Activated CD4-positive, alpha-beta T cell treated with anti-CD3 and anti-CD28 coated beads for 24 hours (primary cell): ENCODE results near the gene FTCDNL1.

Experiments
- DNase-seq, 2 donors: peaks; one replicate each; pipeline ENCODE4 v3.0.0-alpha.2; 2020; ENCODE audit warnings: low read depth in 2 of 2

FTCDNL1 gene

DNA sequence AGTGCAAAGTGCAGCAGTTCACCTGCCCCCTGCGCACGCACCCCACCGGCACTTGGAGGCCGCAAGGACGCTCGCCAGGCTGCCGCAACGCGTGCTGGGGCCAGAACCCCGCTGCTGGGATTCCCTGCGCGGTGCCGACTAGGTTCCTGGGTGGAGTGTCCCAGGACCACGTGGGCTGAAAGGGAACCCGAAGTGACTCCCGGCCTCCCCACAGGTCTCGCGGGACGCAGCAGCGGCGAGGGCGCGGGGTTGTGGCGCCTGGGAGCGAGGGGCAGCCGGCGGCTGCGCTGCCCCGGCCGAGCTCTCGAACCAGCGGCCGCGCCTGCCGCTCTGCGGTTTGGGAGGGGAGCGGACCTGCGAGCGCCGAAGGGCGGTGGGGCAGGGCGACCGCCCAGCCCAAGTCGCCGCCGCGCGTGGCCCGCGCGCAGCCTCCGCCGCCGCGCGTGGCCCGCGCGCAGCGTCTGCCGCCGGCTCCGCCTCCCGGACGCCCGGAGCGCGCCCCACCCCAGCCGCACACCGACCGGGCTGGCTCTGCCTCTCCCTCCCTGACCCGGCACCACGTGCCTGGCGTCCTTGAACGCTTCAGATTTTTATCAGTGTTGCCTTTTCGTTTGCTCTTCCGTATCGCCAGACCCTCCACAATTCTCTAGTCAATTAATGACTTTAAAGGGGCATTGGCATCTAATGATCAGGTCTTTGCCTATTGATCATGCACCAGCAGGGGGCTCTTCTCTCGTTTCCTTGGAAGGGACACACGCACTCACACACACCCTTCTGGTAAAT is at the start of gene FTCDNL1:
Gene FTCDNL1 (minus strand): TSS at position 475 of the 783 bp plus-strand sequence. CDS start 2,230 bp downstream, outside the sequence.
- peak; percentile 53 to 55 for DNase-seq

- DNase-seq = no peak
These were observed 45.6 kb upstream of the FTCDNL1 start for GRCh38 chr2:199896617-199897016.

- DNase-seq = no peak
These were observed 44.4 kb upstream of the FTCDNL1 start for GRCh38 chr2:199895406-199895805.

DNA sequence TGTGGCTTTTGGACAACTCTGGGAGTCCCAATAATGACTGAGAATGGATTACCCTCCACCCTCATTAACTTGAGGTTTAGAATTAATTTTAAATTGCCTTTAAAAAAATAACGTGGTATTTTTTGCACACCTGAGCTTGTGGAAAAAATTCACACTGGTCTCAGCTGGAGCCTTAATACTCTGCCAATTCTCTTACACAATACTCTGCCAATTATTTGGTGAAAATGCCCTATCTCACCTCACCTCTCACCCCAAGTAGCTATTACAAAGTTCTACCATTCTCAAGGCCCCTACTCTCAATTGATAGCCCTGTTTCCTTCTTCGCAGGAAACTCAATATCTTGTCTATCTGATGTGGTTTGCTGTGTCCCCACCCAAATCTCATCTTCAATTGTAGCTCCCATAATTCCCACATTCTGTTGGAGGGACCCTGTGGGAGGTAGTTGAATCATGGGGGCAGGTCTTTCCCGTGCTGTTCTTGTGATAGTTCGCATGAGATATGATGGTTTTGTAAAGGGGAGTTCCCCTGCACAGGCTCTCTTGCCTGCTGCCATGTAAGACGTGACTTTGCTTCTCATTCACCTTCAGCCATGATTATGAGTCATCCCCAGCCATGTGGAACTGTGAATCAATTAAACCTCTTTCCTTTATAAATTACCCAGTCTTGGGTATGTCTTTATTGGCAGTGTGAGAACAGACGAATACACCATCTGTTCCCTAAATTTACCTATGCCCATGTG is 32.7 kb upstream of the FTCDNL1 start:
- DNase-seq = no peak

GRCh38 chr2:199882667-199883066 is 31.7 kb upstream of the FTCDNL1 start:
- DNase-seq = no peak

DNA sequence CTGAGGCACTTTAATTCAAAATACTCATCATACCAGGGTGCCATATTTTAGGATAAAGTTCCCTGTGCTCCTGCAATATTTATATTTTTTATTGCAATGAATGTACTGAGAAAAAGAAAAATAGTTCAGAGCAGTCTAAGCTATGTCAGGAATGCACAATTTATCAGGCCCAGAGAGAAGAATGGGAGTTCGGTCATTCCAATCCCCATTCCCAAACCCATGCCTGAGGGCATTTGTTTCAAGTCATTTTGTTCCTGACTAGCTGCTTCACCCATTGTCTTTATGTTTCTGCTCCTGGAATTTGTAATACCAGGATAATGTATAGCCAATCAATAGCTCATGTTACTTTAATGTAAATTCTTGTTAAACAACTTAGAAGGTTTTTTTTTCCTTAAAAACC is 24.4 kb upstream of the FTCDNL1 start:
- DNase-seq = no peak

GRCh38 chr2:199874209-199874608 is 23.2 kb upstream of the FTCDNL1 start:
- DNase-seq = no peak

DNA sequence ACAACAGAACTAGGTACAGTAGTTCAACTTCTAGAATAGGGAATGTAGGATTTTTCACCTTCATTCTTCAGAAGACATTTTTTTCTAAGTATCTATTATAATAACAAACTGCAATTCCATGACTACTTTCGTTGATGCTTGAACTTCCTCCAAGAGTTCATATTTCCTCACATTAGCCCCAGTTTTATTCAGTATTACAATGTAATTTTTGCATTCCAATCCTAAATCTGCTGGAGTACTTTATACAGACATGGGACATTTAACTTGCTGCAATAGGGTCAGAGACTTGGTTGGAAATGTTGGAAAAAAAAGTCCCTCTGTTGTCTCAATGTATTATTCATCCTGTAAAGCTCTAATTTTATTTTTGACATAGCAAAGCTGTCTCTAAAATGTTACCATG is 19.6 kb upstream of the FTCDNL1 start:
- DNase-seq = no peak

DNA sequence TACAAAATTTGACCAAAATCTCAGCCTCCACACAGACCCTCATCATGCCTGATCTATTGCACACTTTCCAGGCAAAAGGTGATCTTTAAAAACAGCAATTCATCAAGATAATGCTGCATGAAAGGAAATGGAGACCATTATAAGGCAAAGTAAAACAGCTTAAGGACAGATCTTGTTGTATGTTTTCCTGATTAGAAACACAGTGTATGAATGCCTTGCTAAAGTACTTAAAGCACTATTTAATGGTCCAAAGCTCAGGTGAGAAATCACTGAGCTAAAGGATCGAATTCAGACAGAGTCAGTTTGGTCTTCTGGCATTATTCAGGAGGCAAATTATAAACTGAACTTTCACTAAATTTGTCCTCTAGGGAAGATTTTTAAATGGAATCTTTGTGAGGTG is 18.7 kb upstream of the FTCDNL1 start:
- no peak for DNase-seq

- no peak for DNase-seq
These were observed 18.2 kb upstream of the FTCDNL1 start for GRCh38 chr2:199869227-199869541.

- DNase-seq = no peak
These were observed 17.6 kb upstream of the FTCDNL1 start for GRCh38 chr2:199868431-199869226.

- DNase-seq = no peak
These were observed 14.9 kb upstream of the FTCDNL1 start for GRCh38 chr2:199865905-199866304.

DNA sequence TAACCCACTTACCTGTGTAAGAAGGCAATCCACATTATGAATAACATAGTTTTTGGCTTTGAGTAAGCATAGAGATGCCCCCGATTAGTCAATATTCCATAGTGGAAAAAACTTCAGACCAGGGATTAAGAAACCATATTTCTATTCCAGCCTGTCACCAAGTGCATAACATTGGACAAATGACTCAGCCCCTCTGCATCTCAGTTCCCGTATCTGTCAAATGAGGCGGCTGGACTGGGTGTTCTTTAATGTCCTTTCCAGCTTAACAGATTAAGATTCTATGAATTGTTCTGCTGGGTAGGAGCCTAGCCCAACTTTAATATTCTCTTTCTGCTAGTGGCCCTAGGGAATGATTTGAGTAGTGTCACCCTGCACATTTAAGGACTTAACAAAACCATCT is 11.8 kb upstream of the FTCDNL1 start:
- no peak for DNase-seq

DNA sequence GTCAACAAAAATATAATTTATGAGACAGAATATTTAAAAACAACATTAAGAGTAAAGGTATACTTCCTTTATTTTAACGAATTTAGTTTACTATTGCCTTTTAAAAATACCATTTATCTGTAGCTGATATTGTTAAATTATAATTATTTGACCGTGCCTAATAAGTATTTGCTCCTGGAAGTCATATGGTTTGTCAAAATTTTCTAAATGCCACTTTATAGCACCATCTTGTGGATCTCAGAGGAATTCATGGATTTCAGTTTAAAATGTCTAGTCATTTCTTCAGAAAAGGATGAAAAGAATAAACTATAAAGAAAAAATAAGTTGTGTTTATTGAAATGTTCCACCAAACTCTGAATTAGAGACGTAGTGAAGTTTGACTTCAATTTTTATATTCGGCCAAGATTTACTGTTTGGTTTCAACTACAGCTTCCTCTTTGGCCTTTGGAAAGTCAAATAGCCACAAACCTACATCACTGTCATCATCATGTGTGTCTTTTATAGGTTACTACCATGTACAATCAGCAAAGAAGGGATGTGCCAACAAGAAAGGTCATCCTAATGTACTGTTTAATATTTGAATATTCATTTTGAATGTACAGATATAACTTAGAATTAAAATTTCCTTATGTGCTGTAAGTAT is 10.3 kb upstream of the FTCDNL1 start:
- DNase-seq = no peak

DNA sequence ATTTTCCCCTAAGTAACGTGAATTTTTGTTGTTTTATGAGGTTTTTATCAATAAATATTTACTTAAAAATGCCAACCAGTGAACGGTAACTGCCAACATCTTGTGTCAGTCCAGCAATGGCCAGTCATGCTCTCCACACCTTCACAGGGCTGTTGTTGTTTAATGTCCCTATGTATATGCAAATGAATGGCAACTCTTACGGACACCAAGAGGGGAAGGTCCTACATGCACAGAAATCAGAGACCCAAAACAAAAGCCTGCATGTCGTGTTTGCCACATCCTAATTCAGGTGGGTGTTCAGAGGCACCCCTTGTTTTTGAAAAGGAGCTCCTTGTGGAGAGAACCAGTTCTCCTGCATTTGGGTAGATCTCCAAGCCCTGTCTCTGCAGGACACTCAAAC is 4.8 kb upstream of the FTCDNL1 start:
- no peak for DNase-seq

GRCh38 chr2:199851883-199852282 is 891 bp upstream of the FTCDNL1 start:
- DNase-seq = no peak

DNA sequence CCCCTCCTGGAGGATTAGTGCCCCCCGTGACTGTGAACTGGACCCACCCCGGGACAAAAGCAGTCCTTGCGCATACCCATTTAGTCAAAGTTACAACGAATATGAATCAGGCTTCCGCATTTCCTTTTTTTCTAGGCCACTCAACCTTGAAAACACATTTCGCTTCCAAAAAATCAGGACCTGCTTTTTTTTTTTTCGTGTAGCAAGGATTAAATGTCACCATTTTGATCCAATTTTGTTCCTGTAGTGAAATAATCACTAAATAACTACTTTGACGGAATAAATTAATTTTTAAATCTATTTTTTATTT is 464 bp upstream of the FTCDNL1 start:
- no peak for DNase-seq

- no peak for DNase-seq
These were observed 724 bp downstream of the FTCDNL1 start for GRCh38 chr2:199850218-199850717.

DNA sequence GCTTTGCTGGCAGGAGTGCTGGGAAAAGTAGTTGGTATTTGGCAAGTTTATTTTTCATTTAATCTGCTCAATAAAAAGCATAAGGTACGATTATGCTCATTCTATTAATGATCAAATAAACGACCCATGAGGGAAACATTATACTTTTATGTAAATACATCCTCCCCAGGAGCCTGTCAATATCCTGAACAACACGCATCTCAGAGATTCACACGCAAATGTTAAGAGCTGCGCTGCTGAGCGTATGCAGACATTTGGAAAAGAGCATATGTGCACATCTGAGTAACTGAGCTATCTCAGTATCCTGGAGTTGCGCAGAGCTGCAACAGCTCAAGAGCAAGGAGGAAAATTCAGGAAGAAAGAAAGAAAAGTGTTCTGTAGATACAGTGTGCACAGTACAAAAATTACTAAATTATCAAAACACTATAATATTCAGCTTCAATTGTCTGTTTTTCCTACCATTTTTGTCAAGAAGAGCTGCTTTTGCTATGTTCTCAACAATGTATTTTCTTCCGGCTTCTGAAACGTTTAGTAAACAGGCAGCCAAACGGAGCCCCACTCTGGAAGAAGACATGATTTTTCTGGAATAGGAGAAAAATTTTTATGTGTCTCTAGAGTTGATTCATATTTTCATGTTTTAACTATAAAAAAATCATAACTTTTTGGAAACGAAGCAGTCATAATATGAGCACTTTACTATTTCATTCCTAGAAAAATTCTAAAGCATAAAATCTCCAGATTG is 2.4 kb downstream of the FTCDNL1 start:
- DNase-seq = no peak

- DNase-seq = no peak
These were observed 3.7 kb downstream of the FTCDNL1 start for GRCh38 chr2:199847181-199847864.
